ENCODE data around the gene LMO7. TPM values are rescaled to one million over a fixed set of nuclear protein-coding genes. Genes with fewer than 3 reads are reported as not detected.

The LMO7 gene
- total and polyA plus RNA-seq, 11 donors: 195 to 573 (median 425) TPM

- no peaks in the 10 kb centered on the region for H3K27me3 ChIP-seq
- no peak overlapping the region for H3K4me3 ChIP-seq
- H3K4me1 ChIP-seq: peaks cover 0 to 48% (median 8%) of the 10 kb centered on the region in 12 donors
- intact Hi-C loops (cut with DNase I): no loop called here
- ATAC-seq (no peak), DNase-seq (no peak)
- H3K36me3 ChIP-seq: no peaks in the 10 kb centered on the region
- H3K9me3 ChIP-seq: no peaks in the 10 kb centered on the region
- WGBS, 4 donors: 93 to 96% (median 95%) methylated on average over 1 of the region's 1 CpG
- peak overlapping the region in 7 of 12 donors; percentile 3 to 64 (median 41) for H3K27ac ChIP-seq
- no peak for TF ChIP-seq POLR2A (IDR thresholded peaks at IDR 0.05)
- TF ChIP-seq CTCF (IDR thresholded peaks at IDR 0.05): no peak
Measured at GRCh38 chr13:75770164-75770563, 134.0 kb downstream of the LMO7 start.

- 40 to 56% (median 45%) methylated on average over 3 of the region's 3 CpGs for WGBS, 4 donors
- no peak for TF ChIP-seq CTCF (IDR thresholded peaks at IDR 0.05)
- TF ChIP-seq POLR2A (IDR thresholded peaks at IDR 0.05): no peak
- Histone ChIP-seq H3K27ac (peak overlapping the region in 9 of 12 donors; percentile 3 to 73 (median 41)), H3K4me3 (no peak overlapping the region), H3K36me3 (no peaks in the 10 kb centered on the region), H3K9me3 (no peaks in the 10 kb centered on the region), H3K27me3 (no peaks in the 10 kb centered on the region), H3K4me1 (peaks cover 0 to 50% (median 6%) of the 10 kb centered on the region in 12 donors)
- DNase-seq: no peak
- peak in 2 of 4 donors; percentile 16 to 48 for ATAC-seq
- intact Hi-C loops (cut with DNase I): no loop called here
Measured at GRCh38 chr13:75770592-75771011, 134.5 kb downstream of the LMO7 start.

GRCh38 chr13:75771226-75771625 is 135.1 kb downstream of the LMO7 start:
- 40 to 50% (median 45%) methylated on average over 1 of the region's 1 CpG for WGBS, 4 donors
- Histone ChIP-seq H3K4me1 (peaks cover 0 to 51% (median 5%) of the 10 kb centered on the region in 12 donors), H3K9me3 (no peaks in the 10 kb centered on the region), H3K4me3 (no peak overlapping the region), H3K27me3 (no peaks in the 10 kb centered on the region), H3K36me3 (no peaks in the 10 kb centered on the region), H3K27ac (peak overlapping the region in 8 of 12 donors; percentile 3 to 73 (median 45))
- ATAC-seq (no peak), DNase-seq (no peak)
- intact Hi-C loops (cut with DNase I): no loop called here
- TF ChIP-seq CTCF (IDR thresholded peaks at IDR 0.05) (no peak), POLR2A (IDR thresholded peaks at IDR 0.05) (no peak)

GRCh38 chr13:75771818-75772217 is 135.7 kb downstream of the LMO7 start:
- ATAC-seq (peak in 3 of 4 donors; percentile 43 to 48 (median 44)), DNase-seq (no peak)
- H3K27me3 ChIP-seq: no peaks in the 10 kb centered on the region
- H3K9me3 ChIP-seq: no peaks in the 10 kb centered on the region
- H3K4me3 ChIP-seq: no peak overlapping the region
- TF ChIP-seq CTCF (IDR thresholded peaks at IDR 0.05) (no peak), POLR2A (IDR thresholded peaks at IDR 0.05) (no peak)
- peaks cover 0 to 50% (median 2%) of the 10 kb centered on the region in 12 donors for H3K4me1 ChIP-seq
- H3K36me3 ChIP-seq: no peaks in the 10 kb centered on the region
- intact Hi-C loops (cut with DNase I): no loop called here
- peak overlapping the region in 7 of 12 donors; percentile 3 to 73 (median 31) for H3K27ac ChIP-seq
